Skeletal muscle tissue (tissue), 4 donors: ENCODE results near the gene ZNF200. TPM values are rescaled to one million over a fixed set of nuclear protein-coding genes. Genes with fewer than 3 reads are reported as not detected.

Experiments
- H3K27ac ChIP-seq: one replicate; pipeline ENCODE4 v1.7.0; 2013; ENCODE audit warnings: mild to moderate bottlenecking, low read depth, low read length, inconsistent platforms
- H3K27me3 ChIP-seq, 3 donors: one replicate each; pipeline ENCODE4 v1.7.0; 2013; ENCODE audit warnings: low read length in 3 of 3; ENCODE audit not compliant: control insufficient read depth in 3 of 3, insufficient read depth in 3 of 3
- H3K36me3 ChIP-seq, 3 donors: one replicate each; pipeline ENCODE4 v1.7.0; 2013; ENCODE audit warnings: low read length in 3 of 3; ENCODE audit not compliant: control insufficient read depth in 3 of 3, insufficient read depth in 3 of 3
- H3K4me1 ChIP-seq, 3 donors: one replicate each; pipeline ENCODE4 v1.7.0; 2013; ENCODE audit warnings: low read length in 3 of 3, mild to moderate bottlenecking in 3 of 3; ENCODE audit not compliant: control insufficient read depth in 3 of 3, insufficient read depth in 3 of 3
- H3K4me3 ChIP-seq, 3 donors: one replicate each; pipeline ENCODE4 v1.7.0; 2013; ENCODE audit warnings: low read length in 3 of 3
- H3K9ac ChIP-seq, 3 donors: one replicate each; pipeline ENCODE4 v1.7.0; 2013; ENCODE audit warnings: low read length in 3 of 3, mild to moderate bottlenecking in 3 of 3, moderate library complexity in 2 of 3, low read depth in 1 of 3
- H3K9me3 ChIP-seq, 3 donors: one replicate each; pipeline ENCODE4 v1.7.0; 2013; ENCODE audit warnings: low read length in 3 of 3; ENCODE audit not compliant: control insufficient read depth in 3 of 3
- total RNA-seq: library from RNA; depleted of rRNA; stranded (reverse); fragments of >200 nt; gene quantifications from one replicate; pipeline ENCODE4 v1.2.3, GENCODE V29; 2014
- donor health status: Osteomylitis.

ZNF200 gene
- total RNA-seq, 1 donor from 2014 or later = 9.4 TPM

DNA sequence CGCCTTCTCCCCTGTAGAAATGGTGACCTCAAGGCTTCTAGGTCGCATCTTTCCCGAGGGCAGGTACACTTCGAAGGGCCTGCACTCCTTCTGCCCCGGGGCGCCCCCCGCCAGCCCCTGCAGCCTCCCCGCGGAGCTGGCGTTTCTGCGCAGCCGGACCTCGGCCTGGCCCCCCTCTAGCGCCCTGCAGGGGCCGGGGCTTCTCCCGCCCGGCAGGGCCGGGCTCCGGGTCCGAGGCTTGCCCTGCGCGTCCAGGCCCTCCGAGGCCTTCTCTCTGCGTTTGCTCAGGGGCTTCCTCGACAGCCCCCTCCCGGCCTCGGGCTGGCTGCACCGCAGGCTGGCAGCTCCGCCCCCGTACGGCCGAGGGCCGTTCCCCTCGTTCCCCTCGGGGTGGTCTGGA is 19.4 kb upstream of the ZNF200 start:
- H3K36me3 ChIP-seq = no peaks in the 10 kb centered on the region
- H3K27ac ChIP-seq = no peak overlapping the region
- no peak overlapping the region for H3K9ac ChIP-seq
- no peaks in the 10 kb centered on the region for H3K4me1 ChIP-seq
- peaks cover 11 to 23% (median 13%) of the 10 kb centered on the region in 3 donors for H3K27me3 ChIP-seq
- no peak overlapping the region for H3K4me3 ChIP-seq
- H3K9me3 ChIP-seq = no peaks in the 10 kb centered on the region

- H3K9me3 ChIP-seq = no peaks in the 10 kb centered on the region
- no peak overlapping the region for H3K4me3 ChIP-seq
- no peak overlapping the region for H3K27ac ChIP-seq
- H3K27me3 ChIP-seq = peaks cover 11 to 17% (median 13%) of the 10 kb centered on the region in 3 donors
- H3K9ac ChIP-seq = no peak overlapping the region
- no peaks in the 10 kb centered on the region for H3K36me3 ChIP-seq
- H3K4me1 ChIP-seq = no peaks in the 10 kb centered on the region
These were observed 18.0 kb upstream of the ZNF200 start for GRCh38 chr16:3252967-3253366.

DNA sequence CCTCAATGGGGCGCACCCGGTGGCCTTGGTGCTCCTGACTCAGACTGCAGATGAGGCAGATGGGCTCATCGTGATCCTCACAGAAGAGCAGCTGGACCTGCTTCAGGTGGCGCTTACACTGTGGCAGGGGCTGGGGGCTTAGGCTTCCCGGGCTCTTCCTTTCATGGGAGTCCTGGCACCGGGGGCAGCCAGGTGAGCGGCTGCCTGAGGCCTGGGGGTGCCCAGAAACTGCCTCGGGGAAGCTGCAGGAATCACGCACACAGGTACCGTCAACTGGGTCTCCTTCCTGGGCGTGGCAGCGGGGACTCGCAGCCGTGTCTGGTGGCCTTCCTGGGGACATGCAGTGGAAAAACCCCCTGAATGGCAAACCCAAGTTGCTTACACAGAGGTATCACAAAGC is 14.5 kb upstream of the ZNF200 start:
- Histone ChIP-seq H3K9ac (no peak overlapping the region), H3K4me1 (no peaks in the 10 kb centered on the region), H3K4me3 (no peak overlapping the region), H3K27me3 (no peaks in the 10 kb centered on the region), H3K36me3 (no peaks in the 10 kb centered on the region), H3K9me3 (no peaks in the 10 kb centered on the region), H3K27ac (no peak overlapping the region)

- H3K9ac ChIP-seq = no peak overlapping the region
- H3K36me3 ChIP-seq = no peaks in the 10 kb centered on the region
- H3K27ac ChIP-seq = no peak overlapping the region
- H3K27me3 ChIP-seq = no peaks in the 10 kb centered on the region
- H3K4me1 ChIP-seq = no peaks in the 10 kb centered on the region
- H3K9me3 ChIP-seq = no peaks in the 10 kb centered on the region
- H3K4me3 ChIP-seq = no peak overlapping the region
These were observed 14.1 kb upstream of the ZNF200 start for GRCh38 chr16:3249020-3249419.

DNA sequence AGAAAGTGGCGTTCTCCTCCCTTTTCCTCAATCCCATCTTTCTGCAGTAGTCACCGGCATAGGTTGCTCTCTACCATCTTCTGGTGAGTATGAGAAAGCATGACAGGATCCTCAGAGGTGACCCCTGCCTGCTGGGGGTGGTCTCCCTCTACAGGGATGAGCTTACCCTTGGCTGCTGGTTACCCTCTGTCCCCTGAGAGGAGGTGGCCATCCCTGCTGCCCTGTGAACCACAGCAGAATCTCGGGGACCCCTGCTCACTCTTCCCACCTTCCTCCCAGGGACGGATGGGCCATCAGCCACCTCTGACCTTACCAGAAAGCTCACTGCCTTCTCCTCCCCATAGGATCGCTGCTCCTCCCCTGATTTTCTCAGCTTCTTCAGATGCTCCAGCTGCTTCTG is 13.6 kb upstream of the ZNF200 start:
- no peak overlapping the region for H3K4me3 ChIP-seq
- H3K36me3 ChIP-seq = no peaks in the 10 kb centered on the region
- H3K9me3 ChIP-seq = no peaks in the 10 kb centered on the region
- peaks cover 0 to under 1% (median 0%) of the 10 kb centered on the region in 3 donors for H3K27me3 ChIP-seq
- H3K9ac ChIP-seq = no peak overlapping the region
- H3K4me1 ChIP-seq = no peaks in the 10 kb centered on the region
- H3K27ac ChIP-seq = no peak overlapping the region

GRCh38 chr16:3246876-3247275 is 11.9 kb upstream of the ZNF200 start:
- Histone ChIP-seq H3K27ac (no peak overlapping the region), H3K4me1 (no peaks in the 10 kb centered on the region), H3K9ac (no peak overlapping the region), H3K4me3 (no peak overlapping the region), H3K27me3 (peaks cover 0 to 4% (median 0%) of the 10 kb centered on the region in 3 donors), H3K9me3 (no peaks in the 10 kb centered on the region), H3K36me3 (no peaks in the 10 kb centered on the region)

DNA sequence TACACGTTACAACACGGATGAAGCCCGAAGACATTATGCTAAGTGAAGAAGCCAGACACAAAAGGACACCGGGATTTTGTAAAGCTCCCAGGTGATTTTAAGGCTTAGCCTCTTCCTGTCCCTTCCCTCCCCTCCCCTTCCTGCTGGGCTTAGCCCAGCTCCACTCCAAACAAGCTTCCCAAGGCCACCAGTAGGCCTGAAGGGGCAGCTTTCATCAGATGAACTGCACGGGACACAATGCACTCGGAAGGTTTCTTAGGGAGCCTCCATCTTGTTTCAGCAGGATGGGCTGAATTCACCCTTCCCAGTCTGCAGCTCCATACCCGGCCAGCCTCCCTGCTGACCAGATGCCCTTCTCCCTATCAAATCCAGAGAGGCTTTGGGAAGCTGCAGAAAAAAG is 11.0 kb upstream of the ZNF200 start:
- Histone ChIP-seq H3K36me3 (no peaks in the 10 kb centered on the region), H3K27me3 (peaks cover 0 to 4% (median 0%) of the 10 kb centered on the region in 3 donors), H3K9ac (no peak overlapping the region), H3K27ac (no peak overlapping the region), H3K4me1 (no peaks in the 10 kb centered on the region), H3K4me3 (no peak overlapping the region), H3K9me3 (no peaks in the 10 kb centered on the region)

DNA sequence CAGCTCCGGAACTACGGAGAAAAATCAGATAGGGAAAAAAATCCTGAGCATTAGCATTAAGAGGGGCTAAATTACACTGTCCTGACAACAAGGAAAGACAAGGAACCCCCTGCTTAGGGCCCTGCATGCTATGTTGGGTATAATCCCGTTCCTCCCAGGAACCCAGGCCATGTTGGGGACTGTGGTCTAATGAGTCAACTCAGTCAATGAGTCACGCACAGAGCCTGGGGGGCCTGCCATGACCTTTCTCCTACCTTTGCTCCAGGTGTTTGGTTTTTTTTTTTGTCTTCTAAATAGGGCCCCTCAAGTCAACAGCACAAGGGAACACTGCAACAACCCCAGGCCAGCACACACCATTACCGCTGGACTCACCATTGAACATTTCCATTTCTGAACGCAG is 8.9 kb upstream of the ZNF200 start:
- Histone ChIP-seq H3K9me3 (no peaks in the 10 kb centered on the region), H3K27me3 (peaks cover 0 to 4% (median 0%) of the 10 kb centered on the region in 3 donors), H3K9ac (no peak overlapping the region), H3K36me3 (no peaks in the 10 kb centered on the region), H3K4me3 (no peak overlapping the region), H3K4me1 (no peaks in the 10 kb centered on the region), H3K27ac (no peak overlapping the region)

GRCh38 chr16:3242709-3243108 is 7.8 kb upstream of the ZNF200 start:
- H3K4me1 ChIP-seq = no peaks in the 10 kb centered on the region
- no peaks in the 10 kb centered on the region for H3K9me3 ChIP-seq
- no peak overlapping the region for H3K9ac ChIP-seq
- H3K36me3 ChIP-seq = no peaks in the 10 kb centered on the region
- H3K27me3 ChIP-seq = peaks cover 0 to 4% (median 0%) of the 10 kb centered on the region in 3 donors
- no peak overlapping the region for H3K27ac ChIP-seq
- H3K4me3 ChIP-seq = no peak overlapping the region

DNA sequence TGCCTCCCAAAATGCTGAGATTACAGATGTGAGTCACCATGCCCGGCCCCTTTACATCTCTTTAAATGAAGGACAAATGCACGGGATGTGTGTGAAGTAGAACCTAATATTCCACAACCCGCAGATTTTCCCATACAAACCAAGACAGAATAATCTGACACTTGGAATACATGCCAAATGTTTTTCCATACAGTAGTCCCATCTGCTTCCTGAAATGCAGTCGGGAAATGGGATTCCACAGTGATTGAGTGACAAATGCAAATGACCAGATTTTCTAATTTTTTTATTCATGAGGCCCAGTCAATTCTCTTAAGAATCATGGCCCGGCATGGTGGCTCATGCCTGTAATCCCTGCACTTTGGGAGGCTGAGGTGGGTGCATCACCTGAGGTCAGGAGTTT is 6.8 kb upstream of the ZNF200 start:
- H3K36me3 ChIP-seq = no peaks in the 10 kb centered on the region
- no peaks in the 10 kb centered on the region for H3K9me3 ChIP-seq
- no peak overlapping the region for H3K27ac ChIP-seq
- H3K27me3 ChIP-seq = peaks cover 0 to 4% (median 0%) of the 10 kb centered on the region in 3 donors
- no peak overlapping the region for H3K4me3 ChIP-seq
- H3K4me1 ChIP-seq = no peaks in the 10 kb centered on the region
- no peak overlapping the region for H3K9ac ChIP-seq
